AG04450 (cell line): ENCODE data around the gene MAD1L1. TPM values are rescaled to one million over a fixed set of nuclear protein-coding genes. Genes with fewer than 3 reads are reported as not detected.

ENCODE experiments used
- CTCF ChIA-PET: fragments of 300-600, 350-600 bp; formaldehyde crosslinking; extraction: SDS; loops from one replicate; lab custom pipeline; 2022; ENCODE audit warnings: antibody characterized with exemption, inconsistent platforms; lab: Charles Lee
- POLR2A ChIA-PET: fragments of 350-600 bp; formaldehyde crosslinking; extraction: SDS; loops from one replicate; lab custom pipeline; 2021; ENCODE audit warnings: antibody characterized with exemption, inconsistent platforms; lab: Yijun Ruan, JAX
- DNase-seq: peaks from one replicate; pipeline ENCODE4 v3.0.0-alpha.2; 2011; ENCODE audit warnings: low read depth, low spot score
- H3K27ac ChIP-seq: one replicate; pipeline ENCODE4 v1.5.1; 2012; ENCODE audit warnings: low read depth, low read length, control low read depth
- H3K27me3 ChIP-seq: one replicate; pipeline ENCODE4 v1.6.0; 2012; ENCODE audit warnings: low read length; ENCODE audit not compliant: control insufficient read depth, insufficient read depth
- H3K4me3 ChIP-seq: 2 replicates; pipeline ENCODE4 v1.5.1; 2011; ENCODE audit warnings: mild to moderate bottlenecking, low read depth, low read length, control low read depth
- H3K9me3 ChIP-seq: 2 replicates; pipeline ENCODE4 v1.5.1; 2012; ENCODE audit warnings: low read length; ENCODE audit not compliant: control insufficient read depth, insufficient read depth
- CTCF ChIP-seq: IDR thresholded peaks from 2 replicates; pipeline ENCODE4 v1.5.1; 2011; ENCODE audit warnings: low read depth, low read length, control low read depth, inconsistent platforms
- polyA plus RNA-seq: library from polyadenylated mRNA; depleted of rRNA; stranded (reverse); fragments of >200 nt; gene quantifications from 2 replicates; pipeline ENCODE4 v1.2.3, GENCODE V29; 2011

MAD1L1 gene
- polyA plus RNA-seq, 1 experiment = 11.9 TPM

GRCh38 chr7:1917221-1918062 lies 315.3 kb downstream of the MAD1L1 start:
- H3K4me3 ChIP-seq = no peak overlapping the region
- no peak overlapping the region for H3K27ac ChIP-seq
- CTCF ChIA-PET = no interaction called here
- no peak for TF ChIP-seq CTCF
- no peaks in the 10 kb centered on the region for H3K27me3 ChIP-seq
- H3K9me3 ChIP-seq = peaks cover under 1% of the 10 kb centered on the region; the same call in 1 of the 2 replicates
- DNase-seq = no peak
- POLR2A ChIA-PET = no interaction called here

GRCh38 chr7:1916601-1916970 lies 316.2 kb downstream of the MAD1L1 start:
- ChIA-PET POLR2A (no interaction called here), CTCF (no interaction called here)
- H3K4me3 ChIP-seq = no peak overlapping the region
- DNase-seq = no peak
- no peak overlapping the region for H3K27ac ChIP-seq
- H3K9me3 ChIP-seq = no peaks in the 10 kb centered on the region; the same call in 1 of the 2 replicates
- H3K27me3 ChIP-seq = no peaks in the 10 kb centered on the region
- TF ChIP-seq CTCF = no peak

- Histone ChIP-seq H3K9me3 (no peaks in the 10 kb centered on the region; the same call in 1 of the 2 replicates), H3K27me3 (no peaks in the 10 kb centered on the region), H3K4me3 (no peak overlapping the region), H3K27ac (no peak overlapping the region)
- CTCF ChIA-PET = no interaction called here
- POLR2A ChIA-PET = no interaction called here
- no peak for TF ChIP-seq CTCF
- DNase-seq = no peak
Observed at GRCh38 chr7:1915956-1916600, 316.7 kb downstream of the MAD1L1 start.

GRCh38 chr7:1915326-1915725 lies 317.4 kb downstream of the MAD1L1 start:
- POLR2A ChIA-PET = no interaction called here
- H3K27me3 ChIP-seq = no peaks in the 10 kb centered on the region
- TF ChIP-seq CTCF = no peak
- H3K4me3 ChIP-seq = no peak overlapping the region
- no peak for DNase-seq
- H3K9me3 ChIP-seq = no peaks in the 10 kb centered on the region; the same call in 1 of the 2 replicates
- H3K27ac ChIP-seq = no peak overlapping the region
- CTCF ChIA-PET = no interaction called here

GRCh38 chr7:1914743-1915142 lies 318.0 kb downstream of the MAD1L1 start:
- ChIA-PET POLR2A (no interaction called here), CTCF (no interaction called here)
- no peak for TF ChIP-seq CTCF
- no peak overlapping the region for H3K4me3 ChIP-seq
- no peak for DNase-seq
- H3K27ac ChIP-seq = no peak overlapping the region
- no peaks in the 10 kb centered on the region for H3K27me3 ChIP-seq
- no peaks in the 10 kb centered on the region; the same call in 1 of the 2 replicates for H3K9me3 ChIP-seq
